HG03558 (cell line): ENCODE data around the gene USH1G.
"Not testable (repeated sequence)": the region's sequence is repeated elsewhere in the genome, so short reads cannot be mapped to it uniquely, and the experiment has no call there.

Experiments
- ATAC-seq: cut with Tn5 transposase; IDR thresholded peaks from one replicate; pipeline ENCODE4 v1.9.1; 2021; ENCODE audit warnings: moderate number of reproducible peaks; ENCODE audit not compliant: unreplicated experiment; ENCODE audit errors: extremely low read depth

Gene USH1G

DNA sequence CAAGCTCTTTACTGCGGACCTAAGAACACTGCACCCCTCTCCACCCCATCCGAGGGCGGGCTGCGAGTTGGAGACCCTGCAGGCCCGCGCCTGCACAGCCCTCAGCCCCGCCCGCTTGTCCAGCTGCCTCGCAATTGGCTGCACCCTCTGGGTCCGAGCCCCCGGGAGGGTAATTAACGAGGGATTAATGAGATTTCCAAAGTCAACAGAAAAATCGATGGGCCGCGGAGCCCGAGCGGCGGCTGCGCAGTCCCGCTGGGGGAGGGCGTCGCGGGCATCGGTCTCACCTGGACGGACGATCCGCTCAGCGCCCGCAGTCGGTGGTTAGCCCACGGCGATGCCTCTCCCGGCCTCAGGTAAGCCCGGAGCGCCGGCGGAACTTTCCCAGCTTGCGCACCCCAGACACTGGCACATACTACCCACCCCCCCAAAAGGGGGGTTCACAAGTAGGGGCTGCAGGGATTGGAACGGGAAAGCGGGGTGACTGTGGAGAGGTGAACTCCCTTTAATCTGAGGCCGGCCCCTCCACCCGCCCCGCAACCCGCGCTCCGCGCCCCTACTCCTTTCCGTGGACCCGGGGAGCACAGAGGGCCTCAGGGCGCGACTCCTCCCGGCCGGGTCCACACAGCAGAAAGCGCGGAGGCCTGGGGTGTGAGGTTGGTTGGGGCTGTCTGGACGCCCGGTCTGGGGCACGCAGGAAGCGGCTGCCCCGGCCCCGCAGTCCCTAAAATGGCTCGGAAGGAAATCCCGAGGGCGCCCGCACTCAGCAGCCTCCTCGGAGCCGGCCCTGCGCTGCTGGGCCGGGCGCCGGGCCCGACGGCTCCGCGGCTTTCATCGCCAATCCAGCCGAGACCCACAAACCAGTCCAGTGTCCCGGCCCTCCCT lies 12.8 kb upstream of the USH1G start, which contains the start of gene OTOP3:
Gene OTOP3, plus strand, starts transcription at position 314 of the 885 bp plus-strand sequence. Its CDS starts 24 bp downstream, at position 338.
- ATAC-seq, result no peak

- no peak for ATAC-seq
Measured at GRCh38 chr17:74935048-74935447, 12.0 kb upstream of the USH1G start.

GRCh38 chr17:74930535-74931036 lies 7.5 kb upstream of the USH1G start:
- no peak for ATAC-seq

DNA sequence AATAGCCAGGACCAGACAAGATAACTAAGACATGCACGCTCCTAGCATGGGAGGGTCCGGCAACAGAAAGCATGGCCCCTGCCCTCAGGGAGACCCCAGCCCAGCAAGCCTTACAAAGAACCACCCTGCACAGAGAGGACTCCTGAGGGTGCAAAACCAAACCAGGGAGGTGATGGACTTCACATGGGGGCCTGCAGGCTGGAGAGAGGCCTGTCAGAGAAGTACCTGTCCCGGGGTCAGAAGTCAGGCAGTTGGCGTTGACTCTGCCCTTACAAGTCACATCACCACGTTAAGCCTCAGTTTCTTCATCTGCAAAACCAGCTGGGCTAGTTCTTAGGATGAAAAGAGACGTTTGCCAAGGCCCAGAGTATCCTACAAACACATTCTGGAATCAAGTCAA lies 5.7 kb upstream of the USH1G start:
- no peak for ATAC-seq

DNA sequence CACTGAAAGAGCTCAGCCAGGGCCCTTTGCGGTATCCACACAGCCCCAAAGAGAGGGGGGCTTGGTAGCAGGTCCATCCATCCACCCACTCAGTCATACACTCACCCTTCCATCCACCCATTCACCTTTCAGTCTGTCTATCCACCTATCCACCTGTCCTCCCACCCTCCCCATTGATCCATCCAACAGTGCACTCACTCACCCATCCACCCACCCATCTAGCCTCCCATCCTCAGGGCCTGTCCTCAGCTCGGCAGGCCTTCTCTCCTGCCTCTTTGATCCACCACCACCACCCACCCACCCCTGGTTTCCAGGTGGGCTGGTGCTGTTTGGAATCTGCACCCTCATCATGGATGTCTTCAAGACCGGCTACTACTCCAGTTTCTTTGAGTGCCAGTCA lies 2.2 kb upstream of the USH1G start:
- no peak for ATAC-seq

DNA sequence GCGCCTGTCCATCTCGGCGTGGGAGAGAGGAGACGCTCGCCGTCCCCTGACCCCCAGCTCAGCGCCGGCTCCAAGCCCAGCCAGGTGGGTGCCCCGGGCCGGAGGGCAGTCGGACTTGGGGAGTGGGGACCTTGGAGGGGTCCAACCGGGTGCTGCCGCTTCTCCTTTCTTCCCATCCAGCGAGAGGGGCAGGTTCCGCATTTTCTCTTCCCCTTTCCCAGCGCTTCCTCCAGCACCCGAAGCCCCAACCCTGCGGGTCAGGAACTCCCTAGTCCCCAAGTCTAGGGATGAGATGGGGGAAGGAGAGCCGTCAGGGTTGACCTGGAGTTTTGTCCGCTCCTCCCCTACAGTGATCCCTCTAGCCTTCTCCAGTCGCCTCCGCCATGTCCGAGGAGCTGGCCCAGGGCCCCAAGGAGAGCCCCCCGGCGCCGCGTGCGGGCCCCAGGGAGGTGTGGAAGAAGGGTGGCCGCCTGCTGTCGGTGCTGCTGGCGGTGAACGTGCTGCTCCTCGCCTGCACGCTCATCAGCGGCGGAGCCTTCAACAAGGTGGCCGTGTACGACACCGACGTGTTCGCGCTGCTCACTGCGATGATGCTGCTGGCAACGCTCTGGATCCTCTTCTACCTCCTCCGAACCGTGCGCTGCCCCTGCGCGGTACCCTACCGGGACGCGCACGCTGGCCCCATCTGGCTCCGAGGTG lies 1.3 kb upstream of the USH1G start, which contains the start of gene OTOP2:
Gene OTOP2, plus strand, starts transcription at position 24 of the 699 bp plus-strand sequence. Its CDS starts 360 bp downstream, at position 384.
- no peak for ATAC-seq

DNA sequence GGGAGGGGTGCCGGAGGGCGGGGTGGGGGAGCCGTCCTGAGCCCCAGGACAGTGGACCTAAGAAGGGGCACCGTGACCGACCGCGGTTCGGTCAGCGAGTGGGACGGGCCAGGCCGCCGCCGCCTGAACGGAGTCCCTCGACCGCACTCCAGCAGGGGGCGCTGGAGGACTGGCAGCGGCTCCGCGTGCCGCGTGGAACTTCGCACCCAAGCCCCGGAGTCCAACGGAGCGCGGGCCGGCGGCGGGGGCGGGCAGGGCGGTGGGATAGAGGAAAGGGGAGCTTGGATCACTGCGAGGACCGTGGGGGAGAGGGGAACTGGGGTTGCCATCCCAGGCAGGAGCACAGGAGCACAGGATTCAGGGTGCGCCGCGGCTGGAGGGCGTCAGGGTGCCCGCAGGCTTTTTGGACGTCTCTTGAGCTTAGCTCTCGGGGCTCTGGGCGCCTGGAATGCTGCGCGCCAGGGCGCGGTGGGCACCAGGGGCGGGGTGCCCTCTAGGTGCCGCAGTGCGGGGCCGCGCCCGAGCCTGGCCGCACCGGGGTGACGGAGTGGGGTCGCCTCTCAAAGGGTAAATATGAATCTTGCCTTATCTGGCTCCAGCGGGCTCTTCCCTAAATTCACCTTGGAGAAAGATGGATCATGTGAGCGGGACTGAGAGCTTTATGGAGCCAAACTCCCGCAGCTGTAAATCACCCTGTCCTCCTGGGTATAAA lies 639 bp upstream of the USH1G start:
- no peak for ATAC-seq

- no peak for ATAC-seq
Measured at GRCh38 chr17:74922172-74922571, 883 bp downstream of the USH1G start.

- ATAC-seq, result no peak
Measured at GRCh38 chr17:74921769-74922168, 1.3 kb downstream of the USH1G start.

- ATAC-seq, result no peak
Measured at GRCh38 chr17:74921026-74921681, 1.9 kb downstream of the USH1G start.

DNA sequence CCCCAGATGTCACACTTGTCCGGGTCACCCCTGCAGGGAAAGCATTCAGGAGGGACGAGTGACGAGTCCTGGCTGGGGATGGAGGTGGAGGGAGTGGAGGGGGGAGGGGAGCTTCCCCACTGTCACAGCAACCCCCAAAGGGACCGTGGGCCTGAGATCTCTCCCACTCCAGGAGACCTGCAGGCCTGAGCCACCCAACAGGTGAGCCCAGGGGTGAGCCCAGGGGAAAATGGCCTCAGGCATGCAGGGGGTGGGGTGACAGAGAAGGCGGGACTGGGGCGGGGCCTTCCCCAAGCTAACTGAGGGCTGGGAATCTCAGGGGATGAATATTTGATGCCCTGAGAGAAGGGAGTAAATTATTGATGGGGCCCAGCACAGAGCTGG lies 2.4 kb downstream of the USH1G start:
- ATAC-seq, result no peak

DNA sequence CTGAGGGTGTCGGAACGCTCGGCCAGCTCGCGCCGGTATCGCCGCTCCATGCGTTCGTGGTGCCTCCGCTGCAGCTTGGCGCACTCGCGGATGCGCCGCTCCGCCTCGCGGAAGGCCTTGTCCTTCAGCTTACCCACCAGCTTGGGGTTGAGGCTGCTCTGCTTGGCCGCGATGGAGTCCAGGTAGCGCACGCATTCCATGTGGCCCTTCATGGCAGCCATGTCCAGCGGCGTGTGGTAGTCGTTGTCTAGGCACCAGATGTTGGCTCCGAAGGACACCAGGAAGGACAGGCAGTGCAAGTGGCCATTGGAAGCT lies 2.8 kb downstream of the USH1G start:
- no peak for ATAC-seq

DNA sequence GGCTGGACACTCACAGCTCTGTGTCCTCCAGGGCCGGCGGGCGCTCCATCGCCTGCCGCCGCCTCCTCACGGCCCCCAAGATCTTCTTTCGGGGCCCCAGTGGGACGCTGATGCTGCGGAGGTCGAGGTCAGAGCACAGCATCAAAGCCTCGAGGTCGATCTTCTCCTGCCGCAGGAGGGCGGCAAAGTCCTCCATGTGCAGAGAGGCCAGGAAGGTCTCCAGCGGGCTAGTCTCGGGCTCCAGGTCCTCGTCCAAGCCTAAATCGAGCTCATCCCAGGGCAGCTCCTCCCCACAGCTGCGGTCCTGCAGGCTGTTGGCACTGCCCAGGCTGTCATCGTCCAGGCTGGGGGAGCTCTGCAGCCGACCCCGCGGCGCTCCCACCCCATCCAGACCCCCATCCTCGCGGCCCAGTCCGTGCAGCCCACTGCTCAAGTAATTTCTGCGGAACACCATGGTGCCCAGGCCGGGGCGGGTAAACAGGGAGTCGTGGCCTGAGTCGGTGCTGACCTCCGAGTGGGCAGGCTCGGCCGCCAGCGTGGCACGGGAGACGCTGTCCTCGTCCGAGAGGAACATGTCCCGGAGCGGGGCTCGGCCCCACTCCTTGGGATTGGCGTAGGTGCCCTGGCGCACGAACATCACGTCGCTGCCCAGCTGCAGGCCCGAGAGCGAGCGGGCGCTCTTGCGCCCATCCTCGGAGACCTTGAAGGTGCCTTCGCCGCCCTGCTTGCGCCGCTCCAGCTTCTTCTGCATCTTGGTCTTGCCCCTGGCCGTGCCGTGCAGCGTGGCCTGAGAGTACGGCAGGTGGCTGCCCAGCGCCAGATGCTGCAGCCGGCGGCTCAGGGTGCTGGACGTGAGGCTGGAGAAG lies 3.4 kb downstream of the USH1G start:
- no peak for ATAC-seq

DNA sequence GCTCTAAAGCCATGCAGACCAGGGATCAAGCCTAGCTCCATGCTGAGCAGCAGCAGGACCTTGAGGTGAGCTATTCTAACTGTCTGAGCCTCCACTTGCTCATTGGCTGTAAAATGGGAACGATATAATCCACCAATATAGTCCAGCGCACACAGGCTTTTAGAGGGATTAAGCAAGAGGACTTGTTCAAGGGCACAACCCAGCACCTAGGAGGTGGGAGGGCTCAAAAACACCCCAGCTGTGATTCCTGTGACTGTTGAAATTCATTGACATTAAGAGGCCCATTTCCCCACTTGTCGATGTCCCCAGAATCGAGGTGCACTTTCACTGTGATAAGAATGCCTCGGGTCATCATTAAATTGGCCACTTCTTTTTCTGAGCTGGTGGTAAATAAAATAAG lies 4.1 kb downstream of the USH1G start:
- ATAC-seq, result no peak

DNA sequence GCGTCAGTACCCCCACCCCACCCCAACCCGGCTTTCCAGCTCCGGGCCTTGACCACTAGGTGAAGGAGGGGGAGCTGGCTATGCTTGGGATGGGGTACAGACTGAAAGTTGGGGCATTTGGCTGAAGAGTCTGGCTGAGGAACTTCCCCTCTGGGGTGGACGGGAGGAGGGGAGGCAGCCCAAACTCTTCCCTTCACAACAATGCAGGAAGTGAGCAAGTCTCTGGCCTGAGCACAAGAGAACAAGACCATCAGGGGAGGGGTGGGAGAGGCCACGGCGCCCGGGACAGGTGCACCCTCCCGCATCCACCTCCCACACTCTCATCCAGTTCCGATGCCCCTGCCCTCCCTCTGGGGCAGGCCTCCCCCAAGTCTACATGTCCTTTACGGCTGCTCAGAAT lies 5.6 kb downstream of the USH1G start:
- no peak for ATAC-seq

DNA sequence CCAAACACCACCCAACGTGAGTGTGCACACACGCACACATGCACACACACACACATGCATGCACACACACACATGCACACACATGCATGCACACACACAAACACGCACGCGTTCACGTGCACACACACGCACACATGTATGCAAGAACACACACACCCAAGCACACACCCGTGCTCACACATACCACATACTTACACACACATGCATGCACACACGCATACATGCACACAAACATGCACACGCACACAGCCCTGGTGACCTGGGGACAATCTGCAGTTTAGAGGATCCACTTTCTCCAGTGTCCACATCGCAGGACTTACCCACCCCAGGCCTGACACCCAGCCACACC lies 6.2 kb downstream of the USH1G start:
- ATAC-seq, result no peak

DNA sequence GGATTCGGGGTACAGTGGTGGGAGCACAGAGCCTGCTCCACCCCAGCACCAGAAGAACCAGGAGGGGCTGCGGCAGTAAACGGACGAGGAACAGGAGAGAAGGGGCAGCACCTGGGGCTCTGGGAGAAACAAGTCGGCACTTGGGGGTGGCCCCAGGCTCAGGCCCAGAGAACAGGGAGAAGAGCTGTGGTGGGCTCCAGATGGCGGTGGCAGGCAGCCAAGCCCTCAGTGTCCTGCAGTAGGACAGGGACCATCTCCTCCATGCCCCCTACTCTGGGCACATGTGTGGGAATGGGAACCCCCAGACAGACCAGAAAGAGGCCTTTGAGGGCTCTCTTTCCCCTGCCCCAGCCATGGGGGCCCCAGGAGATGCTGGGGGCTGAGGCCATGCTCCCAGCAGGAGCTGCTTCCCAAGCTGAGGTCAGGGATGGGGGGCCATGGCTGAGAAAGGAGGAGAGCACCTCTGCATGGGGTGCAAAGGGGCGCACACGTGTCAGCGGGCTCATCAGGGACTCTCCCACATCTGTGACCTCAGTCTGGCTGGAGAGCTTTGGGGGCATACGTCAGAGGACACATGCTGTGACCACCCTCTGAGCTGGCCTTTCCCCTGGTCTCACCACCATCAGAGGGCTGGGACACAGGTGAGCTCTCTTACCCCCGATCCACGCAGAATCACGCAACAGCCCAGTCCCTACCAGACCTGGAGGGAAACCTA lies 6.8 kb downstream of the USH1G start:
- ATAC-seq, result no peak

DNA sequence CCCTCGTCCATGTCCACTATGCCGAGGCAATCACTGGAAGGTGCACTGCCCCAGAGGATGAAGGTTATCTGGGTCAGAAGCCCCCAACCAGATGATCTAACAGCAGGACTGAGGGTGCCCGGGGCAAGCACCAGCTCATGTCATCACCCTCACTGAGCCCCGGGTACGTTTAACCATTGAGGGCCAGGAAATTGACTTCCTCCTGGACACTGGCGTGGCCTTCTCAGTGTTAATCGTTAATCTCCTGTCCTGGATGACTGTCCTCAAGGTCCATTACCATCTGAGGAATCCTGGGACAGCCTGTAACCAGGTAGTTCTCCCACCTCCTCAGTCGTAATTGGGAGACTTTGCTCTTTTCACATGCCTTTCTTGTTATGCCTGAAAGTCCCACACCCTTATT lies 11.6 kb downstream of the USH1G start:
- ATAC-seq, result not testable (repeated sequence)

DNA sequence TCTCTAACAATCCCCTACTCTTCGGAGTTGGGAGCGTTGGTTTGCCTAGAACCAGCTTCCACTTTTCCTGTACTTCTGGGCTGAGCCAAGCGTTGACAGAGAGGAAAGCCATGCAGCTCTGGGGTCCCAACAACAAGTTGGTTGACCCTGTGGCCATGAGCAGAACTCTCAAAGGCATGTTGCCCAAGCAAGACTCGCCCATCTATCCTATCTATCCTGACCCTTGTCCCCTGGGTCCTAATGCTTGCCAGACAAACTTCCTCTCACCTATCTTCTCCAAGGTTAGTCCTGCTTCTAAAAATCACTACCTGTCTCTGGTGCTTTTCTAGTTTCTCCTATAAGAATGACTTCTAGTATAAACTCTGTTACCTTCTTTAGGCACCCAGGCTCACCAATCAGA lies 14.0 kb downstream of the USH1G start:
- ATAC-seq, result not testable (repeated sequence)
